Activated naive CD4-positive, alpha-beta T cell treated with anti-CD3 and anti-CD28 coated beads, Interleukin-2, amount 50 U/mL, for 24 hours (primary cell): ENCODE data around the gene PPID.
"Not testable (repeated sequence)": the region's sequence is repeated elsewhere in the genome, so short reads cannot be mapped to it uniquely, and the experiment has no call there.

Experiments used
- H3K27ac Mint-ChIP-seq: one replicate; pipeline ENCODE4 v1.8.0; 2021; ENCODE audit warnings: mild to moderate bottlenecking, mixed read lengths
- H3K27me3 Mint-ChIP-seq: one replicate; pipeline ENCODE4 v1.8.0; 2021; ENCODE audit warnings: mixed read lengths
- H3K36me3 Mint-ChIP-seq: one replicate; pipeline ENCODE4 v1.8.0; 2021; ENCODE audit warnings: mixed read lengths
- H3K4me1 Mint-ChIP-seq: one replicate; pipeline ENCODE4 v1.8.0; 2021; ENCODE audit warnings: mixed read lengths
- H3K4me3 Mint-ChIP-seq: one replicate; pipeline ENCODE4 v1.8.0; 2021; ENCODE audit warnings: mild to moderate bottlenecking, mixed read lengths
- H3K9me3 Mint-ChIP-seq: one replicate; pipeline ENCODE4 v1.8.0; 2021; ENCODE audit warnings: mixed read lengths

Gene PPID

GRCh38 chr4:158754385-158755180 lies 31.4 kb upstream of the PPID start:
- no peak overlapping the region for H3K4me3 Mint-ChIP-seq

GRCh38 chr4:158750379-158750778 lies 27.2 kb upstream of the PPID start:
- Mint-ChIP-seq H3K27me3 (no peaks in the 10 kb centered on the region), H3K27ac (no peak overlapping the region), H3K4me3 (no peak overlapping the region), H3K4me1 (no peaks in the 10 kb centered on the region), H3K36me3 (no peaks in the 10 kb centered on the region), H3K9me3 (no peaks in the 10 kb centered on the region)

More at GRCh38 chr4:158754385-158755180, 31.4 kb upstream of the PPID start:
- Mint-ChIP-seq H3K9me3 (peaks cover 5% of the 10 kb centered on the region), H3K36me3 (peaks cover 6% of the 10 kb centered on the region), H3K27me3 (peaks cover 3% of the 10 kb centered on the region), H3K27ac (no peak overlapping the region), H3K4me1 (no peaks in the 10 kb centered on the region)

- H3K36me3 Mint-ChIP-seq, H3K4me3 Mint-ChIP-seq, H3K27ac Mint-ChIP-seq, H3K4me1 Mint-ChIP-seq, H3K9me3 Mint-ChIP-seq, H3K27me3 Mint-ChIP-seq: not testable (repeated sequence)
Measured at GRCh38 chr4:158746537-158746936, 23.3 kb upstream of the PPID start.

GRCh38 chr4:158741326-158742021 lies 18.3 kb upstream of the PPID start:
- Mint-ChIP-seq H3K4me1 (no peaks in the 10 kb centered on the region), H3K9me3 (no peaks in the 10 kb centered on the region), H3K36me3 (no peaks in the 10 kb centered on the region), H3K27me3 (peaks cover 3% of the 10 kb centered on the region), H3K4me3 (no peak overlapping the region), H3K27ac (no peak overlapping the region)

- Mint-ChIP-seq H3K4me1 (no peaks in the 10 kb centered on the region), H3K27ac (no peak overlapping the region), H3K9me3 (no peaks in the 10 kb centered on the region), H3K4me3 (no peak overlapping the region), H3K36me3 (no peaks in the 10 kb centered on the region), H3K27me3 (peaks cover 4% of the 10 kb centered on the region)
Measured at GRCh38 chr4:158739600-158739999, 16.4 kb upstream of the PPID start.

- no peaks in the 10 kb centered on the region for H3K9me3 Mint-ChIP-seq
- H3K27me3 Mint-ChIP-seq, result peaks cover 4% of the 10 kb centered on the region
- H3K27ac Mint-ChIP-seq, result no peak overlapping the region
- H3K4me3 Mint-ChIP-seq, result no peak overlapping the region
- no peaks in the 10 kb centered on the region for H3K4me1 Mint-ChIP-seq
- no peaks in the 10 kb centered on the region for H3K36me3 Mint-ChIP-seq
Measured at GRCh38 chr4:158738866-158739265, 15.7 kb upstream of the PPID start.

GRCh38 chr4:158729716-158730559 lies 6.7 kb upstream of the PPID start:
- Mint-ChIP-seq H3K27me3 (peaks cover 16% of the 10 kb centered on the region), H3K4me3 (no peak overlapping the region), H3K36me3 (no peaks in the 10 kb centered on the region), H3K4me1 (peaks cover 5% of the 10 kb centered on the region), H3K9me3 (no peaks in the 10 kb centered on the region), H3K27ac (no peak overlapping the region)

- H3K36me3 Mint-ChIP-seq, result no peaks in the 10 kb centered on the region
- H3K27me3 Mint-ChIP-seq, result peaks cover 16% of the 10 kb centered on the region
- no peak overlapping the region for H3K27ac Mint-ChIP-seq
- peaks cover 16% of the 10 kb centered on the region for H3K4me1 Mint-ChIP-seq
- no peak overlapping the region for H3K4me3 Mint-ChIP-seq
- no peaks in the 10 kb centered on the region for H3K9me3 Mint-ChIP-seq
Measured at GRCh38 chr4:158728236-158728635, 5.0 kb upstream of the PPID start.

- Mint-ChIP-seq H3K27ac (no peak overlapping the region), H3K4me3 (no peak overlapping the region), H3K4me1 (peaks cover 29% of the 10 kb centered on the region)
Measured at GRCh38 chr4:158726633-158727032, 3.4 kb upstream of the PPID start.

GRCh38 chr4:158724637-158725036 lies 1.4 kb upstream of the PPID start:
- H3K27me3 Mint-ChIP-seq, result peaks cover 10% of the 10 kb centered on the region
- H3K27ac Mint-ChIP-seq, result peak overlapping the region; percentile 42
- peak overlapping the region; percentile 63 for H3K4me3 Mint-ChIP-seq
- H3K4me1 Mint-ChIP-seq, result peaks cover 32% of the 10 kb centered on the region
- no peaks in the 10 kb centered on the region for H3K9me3 Mint-ChIP-seq
- H3K36me3 Mint-ChIP-seq, result peaks cover 8% of the 10 kb centered on the region

More at GRCh38 chr4:158726633-158727032, 3.4 kb upstream of the PPID start:
- Mint-ChIP-seq H3K36me3 (peaks cover under 1% of the 10 kb centered on the region), H3K27me3 (peaks cover 13% of the 10 kb centered on the region), H3K9me3 (no peaks in the 10 kb centered on the region)

GRCh38 chr4:158722291-158722916 lies 792 bp downstream of the PPID start:
- Mint-ChIP-seq H3K4me1 (peaks cover 49% of the 10 kb centered on the region), H3K9me3 (no peaks in the 10 kb centered on the region)

GRCh38 chr4:158721680-158722079 lies 1.5 kb downstream of the PPID start:
- Mint-ChIP-seq H3K27me3 (no peaks in the 10 kb centered on the region), H3K4me3 (peak overlapping the region; percentile 98), H3K4me1 (peaks cover 49% of the 10 kb centered on the region), H3K9me3 (no peaks in the 10 kb centered on the region), H3K27ac (peak overlapping the region; percentile 77), H3K36me3 (peaks cover 21% of the 10 kb centered on the region)

More at GRCh38 chr4:158722291-158722916, 792 bp downstream of the PPID start:
- peaks cover 21% of the 10 kb centered on the region for H3K36me3 Mint-ChIP-seq
- peaks cover 1% of the 10 kb centered on the region for H3K27me3 Mint-ChIP-seq
- H3K27ac Mint-ChIP-seq, result peak overlapping the region; percentile 98
- peak overlapping the region; percentile 98 for H3K4me3 Mint-ChIP-seq

- H3K27ac Mint-ChIP-seq, result no peak overlapping the region
Measured at GRCh38 chr4:158715802-158716201, 7.4 kb downstream of the PPID start.

GRCh38 chr4:158714937-158715336 lies 8.3 kb downstream of the PPID start:
- Mint-ChIP-seq H3K27ac (no peak overlapping the region), H3K27me3 (no peaks in the 10 kb centered on the region), H3K4me1 (peaks cover 20% of the 10 kb centered on the region), H3K9me3 (no peaks in the 10 kb centered on the region), H3K4me3 (no peak overlapping the region), H3K36me3 (peaks cover 28% of the 10 kb centered on the region)

More at GRCh38 chr4:158715802-158716201, 7.4 kb downstream of the PPID start:
- no peak overlapping the region for H3K4me3 Mint-ChIP-seq
- H3K4me1 Mint-ChIP-seq, result peaks cover 20% of the 10 kb centered on the region
- peaks cover 25% of the 10 kb centered on the region for H3K36me3 Mint-ChIP-seq
- no peaks in the 10 kb centered on the region for H3K9me3 Mint-ChIP-seq
- no peaks in the 10 kb centered on the region for H3K27me3 Mint-ChIP-seq

- H3K27ac Mint-ChIP-seq, result peak overlapping the region; percentile 41
Measured at GRCh38 chr4:158712622-158713021, 10.6 kb downstream of the PPID start.

More at GRCh38 chr4:158712622-158713021, 10.6 kb downstream of the PPID start:
- not testable (repeated sequence) for H3K27me3 Mint-ChIP-seq, H3K4me3 Mint-ChIP-seq, H3K4me1 Mint-ChIP-seq, H3K9me3 Mint-ChIP-seq
- peaks cover 21% of the 10 kb centered on the region for H3K36me3 Mint-ChIP-seq
